Trophoblast cell (in vitro differentiated cells and primary cell): ENCODE data around the gene MTUS2.

Source experiments
- DNase-seq, 2 donors: peaks; one replicate each; pipeline ENCODE4 v3.0.0-alpha.2; 2016
- H2AFZ ChIP-seq: 2 replicates; pipeline ENCODE4 v1.6.1; 2013; ENCODE audit warnings: low read length, moderate library complexity, mild to moderate bottlenecking; ENCODE audit not compliant: insufficient read depth, poor library complexity
- H2AK5ac ChIP-seq: 2 replicates; pipeline ENCODE4 v1.6.1; 2013; ENCODE audit warnings: mild to moderate bottlenecking, low read length
- H2BK120ac ChIP-seq: 2 replicates; pipeline ENCODE4 v1.6.1; 2013; ENCODE audit warnings: low read length, mild to moderate bottlenecking, moderate library complexity; ENCODE audit not compliant: insufficient read depth, poor library complexity
- H2BK12ac ChIP-seq: 2 replicates; pipeline ENCODE4 v1.6.1; 2013; ENCODE audit warnings: mild to moderate bottlenecking, low read length, moderate library complexity
- H2BK5ac ChIP-seq: 2 replicates; pipeline ENCODE4 v1.6.1; 2013; ENCODE audit warnings: low read length, low read depth, moderate library complexity, mild to moderate bottlenecking; ENCODE audit not compliant: poor library complexity
- H3K14ac ChIP-seq: 2 replicates; pipeline ENCODE4 v1.6.1; 2013; ENCODE audit warnings: mild to moderate bottlenecking, low read length
- H3K18ac ChIP-seq: 2 replicates; pipeline ENCODE4 v1.6.1; 2013; ENCODE audit warnings: mild to moderate bottlenecking, low read length
- H3K23ac ChIP-seq: 2 replicates; pipeline ENCODE4 v1.6.1; 2013; ENCODE audit warnings: low read length
- H3K27ac ChIP-seq: 2 replicates; pipeline ENCODE4 v1.5.1; 2013; ENCODE audit warnings: low read depth, mild to moderate bottlenecking, inconsistent platforms, low read length, moderate library complexity
- H3K27me3 ChIP-seq: 2 replicates; pipeline ENCODE4 v1.6.1; 2013; ENCODE audit warnings: inconsistent platforms, mild to moderate bottlenecking, low read length, moderate library complexity; ENCODE audit not compliant: insufficient read depth
- H3K36me3 ChIP-seq, 2 experiments: 1 replicate in 1 of 2; 2 replicates in 1 of 2; pipeline ENCODE4 v1.6.1; 2013; ENCODE audit warnings: low read length in 2 of 2, mild to moderate bottlenecking in 2 of 2, moderate library complexity in 1 of 2; ENCODE audit not compliant: insufficient read depth in 2 of 2, control insufficient read depth in 1 of 2
- H3K4ac ChIP-seq: 2 replicates; pipeline ENCODE4 v1.6.1; 2013; ENCODE audit warnings: low read depth, mild to moderate bottlenecking, low read length, moderate library complexity
- H3K4me1 ChIP-seq, 2 experiments: 1 replicate in 1 of 2; 2 replicates in 1 of 2; pipeline ENCODE4 v1.6.1; 2013; ENCODE audit warnings: low read length in 2 of 2, mild to moderate bottlenecking in 2 of 2, moderate library complexity in 1 of 2; ENCODE audit not compliant: insufficient read depth in 2 of 2, control insufficient read depth in 1 of 2
- H3K4me2 ChIP-seq: 2 replicates; pipeline ENCODE4 v1.6.1; 2013; ENCODE audit warnings: inconsistent platforms, mild to moderate bottlenecking, low read length, moderate library complexity
- H3K4me3 ChIP-seq: 2 replicates; pipeline ENCODE4 v1.5.1; 2013; ENCODE audit warnings: mild to moderate bottlenecking, low read depth, low read length, inconsistent platforms
- H3K79me1 ChIP-seq: one replicate; pipeline ENCODE4 v1.6.1; 2013; ENCODE audit warnings: low read length
- H3K79me2 ChIP-seq: 2 replicates; pipeline ENCODE4 v1.6.1; 2013; ENCODE audit warnings: low read length, mild to moderate bottlenecking; ENCODE audit not compliant: control insufficient read depth, insufficient read depth, poor library complexity
- H3K9ac ChIP-seq: 2 replicates; pipeline ENCODE4 v1.6.1; 2013; ENCODE audit warnings: mild to moderate bottlenecking, low read length
- H3K9me3 ChIP-seq: 2 replicates; pipeline ENCODE4 v1.6.1; 2013; ENCODE audit warnings: low read depth, mild to moderate bottlenecking, control low read depth, inconsistent platforms, low read length; ENCODE audit not compliant: insufficient read depth
- H4K12ac ChIP-seq: 2 replicates; pipeline ENCODE4 v1.6.1; 2013; ENCODE audit warnings: low read depth, mild to moderate bottlenecking, low read length, moderate library complexity
- H4K8ac ChIP-seq: 2 replicates; pipeline ENCODE4 v1.6.1; 2013; ENCODE audit warnings: low read depth, mild to moderate bottlenecking, low read length, moderate library complexity
- H4K91ac ChIP-seq: one replicate; pipeline ENCODE4 v1.6.1; 2013; ENCODE audit warnings: low read depth, mild to moderate bottlenecking, low read length, moderate library complexity
- WGBS: extraction: QIAGEN DNeasy Blood & Tissue Kit; methylation state at CpG from one replicate; pipeline ENCODE4 v1.1.7; 2013; ENCODE audit warnings: missing lambda C conversion rate; ENCODE audit not compliant: insufficient read length, insufficient coverage; ENCODE audit errors: extremely low coverage; 5-methylcytosine and 5-hydroxymethylcytosine counted together

MTUS2 gene

DNA sequence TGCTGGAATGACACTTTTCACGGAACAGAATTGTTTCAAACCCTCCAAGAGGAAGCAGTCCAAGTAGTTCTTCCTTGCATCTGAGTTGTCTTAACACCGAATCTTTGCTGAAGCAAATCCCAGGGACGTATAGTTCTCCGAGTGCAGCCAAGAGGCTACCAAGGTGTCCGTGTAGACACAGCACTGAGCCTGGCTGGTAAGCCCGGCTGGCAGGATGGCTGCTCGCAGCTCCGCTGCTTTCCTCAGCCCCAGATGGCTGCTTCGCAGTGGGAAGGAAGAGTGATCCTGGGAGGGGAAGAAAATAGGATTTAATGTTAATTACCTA lies 670.4 kb downstream of the MTUS2 start:
- H2AFZ ChIP-seq: no peak overlapping the region
- H4K91ac ChIP-seq: no peak overlapping the region
- peaks cover 8% of the 10 kb centered on the region for H3K9me3 ChIP-seq
- no peak overlapping the region for H3K9ac ChIP-seq
- no peak overlapping the region for H3K14ac ChIP-seq
- H3K4ac ChIP-seq: no peak overlapping the region
- no peak overlapping the region for H3K4me2 ChIP-seq
- no peak overlapping the region for H3K23ac ChIP-seq
- H2BK5ac ChIP-seq: no peak overlapping the region
- H3K4me3 ChIP-seq: no peak overlapping the region
- H3K36me3 ChIP-seq: peaks cover 0 to 6% of the 10 kb centered on the region in 2 experiments
- no peaks in the 10 kb centered on the region for H3K79me2 ChIP-seq
- H3K18ac ChIP-seq: no peak overlapping the region
- WGBS: no CpG with 5 or more reads among the region's 9 CpGs
- no peak overlapping the region for H3K27ac ChIP-seq
- H2BK120ac ChIP-seq: no peak overlapping the region
- no peak overlapping the region for H4K8ac ChIP-seq
- DNase-seq: no peak
- H2AK5ac ChIP-seq: no peak overlapping the region
- H2BK12ac ChIP-seq: no peak overlapping the region
- no peak overlapping the region for H4K12ac ChIP-seq
- no peaks in the 10 kb centered on the region for H3K79me1 ChIP-seq
- peaks cover 0 to 2% of the 10 kb centered on the region in 2 experiments for H3K4me1 ChIP-seq
- H3K27me3 ChIP-seq: no peaks in the 10 kb centered on the region

DNA sequence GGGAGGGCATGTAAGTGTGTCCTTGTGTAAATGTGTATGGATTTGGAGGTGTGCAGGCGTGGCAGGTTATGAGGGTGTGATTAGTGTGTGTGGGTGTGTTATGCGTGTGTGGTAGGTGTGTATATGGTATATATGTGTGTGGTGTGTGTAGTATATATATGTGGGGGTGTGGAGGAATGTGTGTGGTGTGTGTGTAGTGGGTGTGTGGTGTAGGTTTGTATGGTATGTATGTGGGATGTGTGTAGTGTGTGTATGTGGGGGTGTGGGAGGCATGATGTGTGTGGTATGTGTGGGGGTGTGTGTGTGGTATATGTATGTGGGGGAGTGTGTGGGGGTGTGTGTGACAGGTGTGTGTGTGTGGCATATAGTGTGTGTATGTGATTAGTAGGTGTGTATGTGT lies 671.1 kb downstream of the MTUS2 start:
- H4K12ac ChIP-seq: no peak overlapping the region
- no peak overlapping the region for H3K4me2 ChIP-seq
- H3K27me3 ChIP-seq: no peaks in the 10 kb centered on the region
- H3K18ac ChIP-seq: no peak overlapping the region
- 92% methylated on average over 2 of the region's 2 CpGs for WGBS
- peak overlapping the region; percentile 19 for H3K23ac ChIP-seq
- peaks cover 0 to 6% of the 10 kb centered on the region in 2 experiments for H3K36me3 ChIP-seq
- no peak overlapping the region for H2BK12ac ChIP-seq
- no peak overlapping the region for H2AFZ ChIP-seq
- H2BK120ac ChIP-seq: no peak overlapping the region
- H2BK5ac ChIP-seq: no peak overlapping the region
- no peak for DNase-seq
- peak overlapping the region; percentile 38 for H3K4me3 ChIP-seq
- H3K79me1 ChIP-seq: no peaks in the 10 kb centered on the region
- no peak overlapping the region for H2AK5ac ChIP-seq
- no peak overlapping the region for H3K14ac ChIP-seq
- H3K27ac ChIP-seq: no peak overlapping the region
- H3K4ac ChIP-seq: no peak overlapping the region
- no peak overlapping the region for H4K91ac ChIP-seq
- peaks cover 0 to 2% of the 10 kb centered on the region in 2 experiments for H3K4me1 ChIP-seq
- no peak overlapping the region for H3K9ac ChIP-seq
- no peak overlapping the region for H4K8ac ChIP-seq
- no peaks in the 10 kb centered on the region for H3K79me2 ChIP-seq
- H3K9me3 ChIP-seq: peaks cover 8% of the 10 kb centered on the region

GRCh38 chr13:29493796-29494195 lies 673.7 kb downstream of the MTUS2 start:
- no CpG with 5 or more reads among the region's 4 CpGs for WGBS

GRCh38 chr13:29494520-29494919 lies 674.4 kb downstream of the MTUS2 start:
- Histone ChIP-seq H3K27me3 (no peaks in the 10 kb centered on the region), H3K79me2 (no peaks in the 10 kb centered on the region), H2AFZ (no peak overlapping the region), H4K8ac (no peak overlapping the region), H2AK5ac (no peak overlapping the region), H3K23ac (no peak overlapping the region), H2BK5ac (no peak overlapping the region), H3K4me1 (peaks cover 6 to 8% of the 10 kb centered on the region in 2 experiments), H3K18ac (no peak overlapping the region), H3K4me2 (no peak overlapping the region), H2BK120ac (no peak overlapping the region), H3K36me3 (peaks cover 0 to 6% of the 10 kb centered on the region in 2 experiments), H3K79me1 (no peaks in the 10 kb centered on the region), H3K9me3 (peaks cover 8% of the 10 kb centered on the region), H3K27ac (no peak overlapping the region), H2BK12ac (no peak overlapping the region), H4K91ac (no peak overlapping the region), H4K12ac (no peak overlapping the region), H3K14ac (no peak overlapping the region), H3K9ac (no peak overlapping the region), H3K4ac (no peak overlapping the region), H3K4me3 (no peak overlapping the region)
- no peak for DNase-seq
- WGBS: no CpG with 5 or more reads among the region's 8 CpGs

More at GRCh38 chr13:29493796-29494195, 673.7 kb downstream of the MTUS2 start:
- H4K8ac ChIP-seq: no peak overlapping the region
- DNase-seq: peak in 1 of 2 donors; percentile 60
- H3K18ac ChIP-seq: no peak overlapping the region
- H4K12ac ChIP-seq: no peak overlapping the region
- no peak overlapping the region for H3K4me3 ChIP-seq
- no peaks in the 10 kb centered on the region for H3K79me1 ChIP-seq
- no peak overlapping the region for H3K4ac ChIP-seq
- no peak overlapping the region for H2BK120ac ChIP-seq
- no peak overlapping the region for H3K9ac ChIP-seq
- no peak overlapping the region for H3K4me2 ChIP-seq
- H4K91ac ChIP-seq: no peak overlapping the region
- no peaks in the 10 kb centered on the region for H3K27me3 ChIP-seq
- H3K4me1 ChIP-seq: peaks cover 6 to 8% of the 10 kb centered on the region in 2 experiments
- peaks cover 8% of the 10 kb centered on the region for H3K9me3 ChIP-seq
- H2BK12ac ChIP-seq: no peak overlapping the region
- H3K36me3 ChIP-seq: peaks cover 0 to 6% of the 10 kb centered on the region in 2 experiments
- no peak overlapping the region for H2AFZ ChIP-seq
- no peaks in the 10 kb centered on the region for H3K79me2 ChIP-seq
- H3K23ac ChIP-seq: no peak overlapping the region
- no peak overlapping the region for H2BK5ac ChIP-seq
- no peak overlapping the region for H2AK5ac ChIP-seq
- H3K14ac ChIP-seq: no peak overlapping the region
- no peak overlapping the region for H3K27ac ChIP-seq
